NCI-H2196 treated with DMSO at 0.1 percent for 48 hours (cell line): ENCODE data around the gene ITPKB.
"Not testable (repeated sequence)": the region's sequence is repeated elsewhere in the genome, so short reads cannot be mapped to it uniquely, and the experiment has no call there.

Experiments used
- DNase-seq: peaks from one replicate; lab custom pipeline; 2025; ENCODE audit not compliant: unreplicated experiment; lab: John Stamatoyannopoulos, UW

The ITPKB gene

DNA sequence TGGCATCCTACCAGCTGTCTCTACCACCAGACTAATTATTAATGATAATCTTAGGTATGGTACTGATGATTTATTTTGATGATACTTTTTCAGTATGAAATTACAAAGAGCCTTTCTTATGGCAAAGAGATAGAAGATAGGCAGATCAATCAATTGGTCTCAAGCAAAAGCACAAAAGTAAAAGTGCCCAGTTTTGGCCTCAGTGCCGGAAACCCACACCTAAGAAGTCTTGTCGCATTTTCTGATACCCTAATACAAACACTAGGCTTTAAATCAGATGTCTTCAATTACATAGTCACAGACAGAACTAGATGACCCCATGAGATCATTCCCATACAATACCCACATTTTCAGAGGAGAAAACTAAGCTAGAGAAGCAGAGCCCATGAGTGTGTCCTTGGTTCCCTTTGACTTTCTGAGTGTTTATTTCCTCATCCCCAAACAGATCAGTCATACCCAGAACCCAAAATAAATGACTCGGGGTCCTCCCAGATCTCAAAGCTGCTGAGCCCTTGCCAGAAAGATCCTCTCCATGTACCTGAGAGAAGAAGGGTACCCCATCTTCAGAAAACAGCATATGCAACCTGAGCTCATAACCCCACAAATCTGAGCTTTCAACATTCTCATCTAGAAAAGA, 7.7 kb downstream of the ITPKB start:
- DNase-seq: no peak

- DNase-seq: no peak
Observed at GRCh38 chr1:226730836-226731235, 8.2 kb downstream of the ITPKB start.

- DNase-seq: no peak
Observed at GRCh38 chr1:226730071-226730470, 9.0 kb downstream of the ITPKB start.

GRCh38 chr1:226728448-226728847, 10.6 kb downstream of the ITPKB start:
- DNase-seq: no peak

- DNase-seq: no peak
Observed at GRCh38 chr1:226725897-226726267, 13.2 kb downstream of the ITPKB start.

DNA sequence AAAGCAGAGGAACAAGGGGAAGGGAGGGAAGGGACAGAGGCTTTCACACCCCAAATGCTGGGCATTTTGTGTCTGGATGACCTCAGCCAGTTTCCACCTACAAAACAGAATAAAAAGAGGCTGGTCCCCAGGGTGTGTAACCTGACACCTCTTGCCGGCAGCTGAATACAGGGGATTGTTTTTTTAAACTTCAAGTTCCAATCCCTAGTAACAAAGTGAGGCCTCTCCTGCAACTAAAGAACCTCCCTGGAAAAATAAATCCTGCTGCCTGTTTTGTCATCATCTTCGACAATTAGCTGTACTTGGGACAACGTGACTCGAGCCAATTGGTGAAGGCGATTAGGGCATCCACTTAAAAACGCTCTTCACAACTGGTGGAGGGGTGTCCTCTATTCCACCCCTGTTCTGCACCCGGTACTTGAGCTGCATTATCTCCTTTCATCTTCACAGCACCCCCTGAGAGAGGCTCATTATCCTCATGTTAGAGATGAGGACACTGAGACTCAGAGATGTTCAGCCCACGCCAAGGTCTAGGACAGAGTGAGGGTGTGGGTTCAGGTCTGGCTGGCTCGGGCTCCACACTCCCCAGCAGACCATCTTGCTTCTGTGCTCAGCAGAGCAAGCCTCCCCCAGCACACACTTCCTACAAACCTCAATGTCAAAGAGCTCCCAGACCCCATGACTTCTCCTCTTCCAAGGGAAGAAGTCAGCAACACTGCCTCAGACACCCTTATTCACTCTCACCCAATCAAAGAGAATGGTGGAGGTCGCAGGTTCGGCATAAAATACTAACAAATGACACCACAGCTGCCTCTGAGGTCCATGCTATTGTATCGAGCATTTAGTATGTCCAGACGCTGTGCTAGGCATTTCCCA, 15.2 kb downstream of the ITPKB start:
- DNase-seq: peak; percentile 17

DNA sequence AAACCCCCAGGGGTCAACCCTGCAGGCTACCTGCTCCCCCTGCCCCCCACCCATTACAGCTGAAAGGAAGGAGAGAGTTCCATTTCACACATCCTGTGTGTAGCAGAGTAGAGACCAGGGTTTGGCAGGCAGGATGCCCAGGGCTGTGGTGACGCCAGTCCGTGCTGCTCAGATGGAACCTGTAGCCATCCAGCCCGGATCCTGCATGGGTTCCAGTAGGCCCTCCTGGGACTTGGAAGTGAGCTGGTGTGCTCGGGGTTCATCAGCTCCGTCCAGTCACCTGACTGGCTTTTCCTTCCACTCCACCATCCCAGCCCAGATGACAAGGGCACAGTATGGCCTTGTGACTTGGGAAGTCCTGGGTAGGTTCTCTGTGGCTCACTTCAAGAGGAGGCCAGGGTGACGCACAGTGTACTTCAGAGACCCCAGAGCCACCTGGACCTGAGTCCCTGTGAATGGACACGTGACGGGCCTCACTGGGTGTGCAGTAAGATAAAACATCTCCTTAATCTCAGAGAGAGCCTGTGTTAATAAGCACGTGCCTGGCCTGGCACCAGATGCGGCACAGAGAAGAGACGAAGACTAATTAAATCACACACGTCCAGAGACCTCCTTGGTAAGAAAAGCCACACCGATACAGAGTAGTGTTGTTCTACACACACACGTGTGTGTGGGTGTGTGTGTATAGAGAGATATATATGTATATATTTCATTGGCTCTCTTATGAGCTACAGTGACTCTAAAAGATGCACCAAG, 16.0 kb downstream of the ITPKB start:
- DNase-seq: no peak

DNA sequence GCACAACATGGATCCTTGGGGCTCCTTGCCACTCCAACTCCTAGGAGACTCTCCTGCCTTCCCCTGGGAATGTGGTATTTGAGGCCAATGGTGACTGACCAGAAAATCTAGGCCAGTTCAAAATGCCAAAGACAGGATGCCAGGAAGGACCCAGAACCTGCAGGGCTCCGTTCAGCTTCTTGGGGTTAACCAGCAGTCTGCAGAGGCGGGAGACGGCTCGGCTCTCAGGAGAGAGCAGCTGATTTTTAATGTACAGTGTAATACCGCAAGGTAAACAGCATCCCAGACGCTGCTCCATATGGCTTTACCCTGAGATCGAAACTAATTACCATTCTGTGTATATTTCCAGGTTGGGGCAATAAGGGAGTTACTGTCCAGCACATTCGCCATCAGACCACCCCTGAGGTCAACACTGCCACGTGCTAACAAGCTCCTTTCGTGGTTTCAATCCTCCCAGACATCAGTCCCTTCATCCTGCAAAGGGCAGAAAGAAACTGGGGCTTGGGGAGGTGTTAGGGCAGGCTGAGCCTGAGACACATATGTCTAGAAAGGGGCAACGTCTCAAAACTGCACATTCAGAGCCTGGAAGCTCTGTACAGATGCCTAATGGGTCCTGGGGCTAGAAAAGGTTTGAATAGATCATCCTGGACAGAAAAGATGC, 16.7 kb downstream of the ITPKB start:
- no peak for DNase-seq

DNA sequence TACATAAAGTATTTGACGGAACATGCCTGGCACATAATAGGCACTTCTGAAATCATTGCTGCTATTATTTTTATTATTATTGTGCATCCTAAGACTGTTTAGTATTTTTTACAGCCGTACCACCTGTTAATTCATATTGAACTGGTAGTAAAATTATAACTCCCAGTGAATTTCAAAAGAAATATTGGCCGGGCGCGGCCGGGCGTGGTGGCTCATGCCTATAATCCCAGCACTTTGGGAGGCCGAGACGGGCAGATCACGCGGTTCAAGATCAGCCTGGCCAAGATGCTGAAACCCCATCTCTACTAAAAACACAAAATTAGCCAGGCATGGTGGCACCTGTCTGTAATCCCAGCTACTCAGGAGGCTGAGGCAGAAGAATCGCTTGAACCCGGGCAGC, 18.5 kb downstream of the ITPKB start:
- not testable (repeated sequence) for DNase-seq

GRCh38 chr1:226719596-226720387, 19.3 kb downstream of the ITPKB start:
- no peak for DNase-seq

GRCh38 chr1:226717256-226717909, 21.7 kb downstream of the ITPKB start:
- DNase-seq: no peak

DNA sequence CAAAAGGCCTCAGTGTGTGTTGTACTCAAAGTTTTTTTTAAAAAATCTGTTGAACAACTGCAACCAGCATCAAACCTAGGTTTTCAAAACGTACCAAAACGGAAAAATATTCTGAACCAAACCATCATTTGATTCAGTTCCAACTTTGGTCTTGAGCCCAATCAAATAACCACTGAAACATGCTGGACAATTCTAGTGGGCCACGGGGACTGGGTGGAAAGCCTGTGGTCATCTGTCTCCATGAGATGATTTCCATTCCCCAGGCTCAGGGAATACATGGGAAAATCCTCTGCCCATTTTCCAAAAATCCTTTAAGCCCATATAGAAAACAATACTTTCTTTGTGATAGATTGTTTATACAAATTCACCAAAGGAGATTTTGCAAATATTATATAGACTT, 22.5 kb downstream of the ITPKB start:
- DNase-seq: no peak

GRCh38 chr1:226714148-226714547, 24.9 kb downstream of the ITPKB start:
- DNase-seq: no peak

- no peak for DNase-seq
Observed at GRCh38 chr1:226712742-226713419, 26.2 kb downstream of the ITPKB start.

- no peak for DNase-seq
Observed at GRCh38 chr1:226711976-226712741, 26.9 kb downstream of the ITPKB start.

GRCh38 chr1:226710501-226710900, 28.6 kb downstream of the ITPKB start:
- no peak for DNase-seq

DNA sequence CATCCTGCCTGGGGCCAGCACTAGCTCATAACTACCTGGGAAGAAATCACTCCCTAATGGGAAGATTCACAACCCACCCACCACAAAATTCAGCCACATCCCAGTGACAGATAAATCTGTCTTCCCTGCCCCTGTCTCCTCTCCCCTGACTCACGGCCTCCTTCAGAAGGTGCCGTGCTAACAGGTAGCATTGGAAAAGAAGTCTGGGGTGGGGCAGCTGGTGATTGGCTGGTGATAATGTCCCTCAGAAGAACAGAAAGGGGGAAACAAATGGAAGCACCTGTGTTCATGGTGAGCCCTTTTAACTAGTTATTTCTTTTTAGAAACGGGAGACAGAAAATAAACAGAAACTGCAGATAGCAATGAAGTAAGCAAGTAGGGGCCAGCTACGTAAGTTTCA, 29.1 kb downstream of the ITPKB start:
- no peak for DNase-seq

DNA sequence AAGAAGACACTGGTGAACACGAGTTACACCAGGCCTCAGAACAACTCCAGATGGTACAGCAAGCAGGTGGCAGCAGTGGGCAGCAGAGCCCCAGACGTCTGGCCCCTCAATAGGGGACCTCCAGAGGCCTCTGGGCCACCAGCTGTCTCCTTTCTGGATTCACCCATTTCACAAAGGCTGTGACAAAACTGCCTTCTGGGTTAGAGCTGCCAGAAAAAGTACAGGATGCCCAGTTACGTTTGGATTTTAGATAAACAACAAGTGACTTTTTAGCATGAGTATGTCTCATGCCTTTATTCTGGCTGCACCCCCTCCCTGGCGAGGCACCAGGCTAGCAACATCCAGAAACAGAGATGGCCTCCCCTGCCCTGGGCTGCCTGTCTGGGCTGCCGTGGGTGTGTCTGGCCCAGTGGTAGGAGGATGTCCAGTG, 30.1 kb downstream of the ITPKB start:
- DNase-seq: no peak

GRCh38 chr1:226708342-226708780, 30.7 kb downstream of the ITPKB start:
- DNase-seq: no peak
